ENCODE data around the gene MICAL1. TPM values are rescaled to one million over a fixed set of nuclear protein-coding genes. Genes with fewer than 3 reads are reported as not detected.

The MICAL1 gene
- total RNA-seq, 1 experiment from 2014 or later = 23.2 TPM

DNA sequence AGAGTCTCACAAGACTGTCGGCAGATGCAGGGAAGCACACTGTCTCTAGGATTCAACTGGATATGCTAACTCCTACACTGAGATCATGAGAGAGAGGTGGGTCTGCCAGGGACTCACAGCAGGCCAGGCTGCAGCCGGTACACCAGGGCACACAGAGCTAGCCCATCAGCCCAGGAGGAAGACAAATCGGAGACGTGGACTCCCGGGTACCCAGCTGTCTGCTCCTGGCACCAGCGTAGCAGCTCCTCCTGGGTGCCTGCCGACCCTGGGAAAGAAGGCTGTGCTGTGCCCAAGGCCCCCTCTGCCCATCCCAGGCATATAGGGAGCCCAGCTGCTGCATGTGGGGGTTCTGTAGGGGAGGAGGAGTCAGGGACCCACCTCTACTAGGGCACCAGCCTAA, 7.0 kb downstream of the MICAL1 start:
- DNase-seq (ENCODE audit: unreplicated experiment) = no peak
- intact Hi-C loops (cut with micrococcal nuclease) = no loop called here
- no peaks in the 10 kb centered on the region for H3K27me3 Mint-ChIP-seq (ENCODE audit: insufficient read depth, unreplicated experiment)
- no peak for TF ChIP-seq CTCF (IDR thresholded peaks at IDR 0.05; ENCODE audit: unreplicated experiment)
- no peak overlapping the region for H3K27ac Mint-ChIP-seq (ENCODE audit: low read depth, unreplicated experiment)
- ChIA-PET POLR2A (interaction anchor here (1.0 to 2.9 kb wide), 3 partner anchors 12 to 65 kb away, joined by 3 to 11 read pairs (median 10); partner anchors contain the start of gene CD164), CTCF (interaction anchor here (0.7 kb wide), 1 partner anchor 8 kb away, joined by 3 read pairs; no protein-coding TSS in a partner anchor)
- peaks cover 29% of the 10 kb centered on the region for H3K36me3 Mint-ChIP-seq (ENCODE audit: insufficient read depth, unreplicated experiment)
- H3K9me3 Mint-ChIP-seq (ENCODE audit: unreplicated experiment) = no peaks in the 10 kb centered on the region
- H3K4me3 Mint-ChIP-seq (ENCODE audit: unreplicated experiment) = no peak overlapping the region
- H3K4me1 Mint-ChIP-seq (ENCODE audit: insufficient read depth, unreplicated experiment) = no peaks in the 10 kb centered on the region
- no TSS peak for BruUV-seq (replicated peaks)

- intact Hi-C loops (cut with micrococcal nuclease) = no loop called here
- no peak overlapping the region for H3K4me3 Mint-ChIP-seq (ENCODE audit: unreplicated experiment)
- CTCF ChIA-PET = interaction anchor here (0.7 kb wide), 1 partner anchor 9 kb away, joined by 3 read pairs; no protein-coding TSS in a partner anchor
- H3K4me1 Mint-ChIP-seq (ENCODE audit: insufficient read depth, unreplicated experiment) = no peaks in the 10 kb centered on the region
- no peak for DNase-seq (ENCODE audit: unreplicated experiment)
- no peaks in the 10 kb centered on the region for H3K9me3 Mint-ChIP-seq (ENCODE audit: unreplicated experiment)
- no peak overlapping the region for H3K27ac Mint-ChIP-seq (ENCODE audit: low read depth, unreplicated experiment)
- POLR2A ChIA-PET = interaction anchor here (1.0 to 2.9 kb wide), 3 partner anchors 13 to 65 kb away, joined by 3 to 11 read pairs (median 10); partner anchors contain the start of gene CD164
- BruUV-seq (replicated peaks) = no TSS peak
- H3K27me3 Mint-ChIP-seq (ENCODE audit: insufficient read depth, unreplicated experiment) = no peaks in the 10 kb centered on the region
- no peak for TF ChIP-seq CTCF (IDR thresholded peaks at IDR 0.05; ENCODE audit: unreplicated experiment)
- H3K36me3 Mint-ChIP-seq (ENCODE audit: insufficient read depth, unreplicated experiment) = peaks cover 34% of the 10 kb centered on the region
Measured at GRCh38 chr6:109447878-109448555, 7.6 kb downstream of the MICAL1 start.

DNA sequence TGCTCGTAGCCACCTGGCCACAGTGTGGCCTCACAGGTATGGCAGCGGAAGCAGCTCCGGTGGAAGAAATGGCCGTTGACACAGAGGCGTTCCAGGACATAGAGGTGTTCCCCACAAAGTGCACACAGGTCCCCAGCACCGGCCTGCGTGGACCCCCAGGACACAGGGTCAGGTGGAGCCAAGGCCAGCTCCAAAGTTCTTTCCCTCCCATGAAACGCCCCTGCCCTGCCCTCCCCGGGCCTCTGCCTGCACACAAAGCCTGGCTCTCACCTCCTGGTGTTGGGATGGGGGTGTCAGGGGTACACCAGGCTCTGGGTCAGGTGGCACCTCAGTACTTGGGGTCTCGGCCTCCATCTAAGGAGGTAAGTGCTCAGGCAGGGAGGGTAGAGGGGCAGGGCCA, 8.5 kb downstream of the MICAL1 start:
- DNase-seq (ENCODE audit: unreplicated experiment) = no peak
- no peak overlapping the region for H3K27ac Mint-ChIP-seq (ENCODE audit: low read depth, unreplicated experiment)
- ChIA-PET POLR2A (interaction anchor here (0.9 to 1.9 kb wide), 3 partner anchors 9 to 352 kb away, joined by 5 to 10 read pairs (median 5); partner anchors contain the start of genes CEP57L1 and SESN1), CTCF (interaction anchor here (0.7 to 0.8 kb wide), 4 partner anchors 12 to 260 kb away, joined by 3 read pairs; no protein-coding TSS in a partner anchor)
- no peaks in the 10 kb centered on the region for H3K27me3 Mint-ChIP-seq (ENCODE audit: insufficient read depth, unreplicated experiment)
- no peak overlapping the region for H3K4me3 Mint-ChIP-seq (ENCODE audit: unreplicated experiment)
- intact Hi-C loops (cut with micrococcal nuclease) = no loop called here
- no peaks in the 10 kb centered on the region for H3K9me3 Mint-ChIP-seq (ENCODE audit: unreplicated experiment)
- peaks cover 34% of the 10 kb centered on the region for H3K36me3 Mint-ChIP-seq (ENCODE audit: insufficient read depth, unreplicated experiment)
- BruUV-seq (replicated peaks) = no TSS peak
- no peaks in the 10 kb centered on the region for H3K4me1 Mint-ChIP-seq (ENCODE audit: insufficient read depth, unreplicated experiment)
- no peak for TF ChIP-seq CTCF (IDR thresholded peaks at IDR 0.05; ENCODE audit: unreplicated experiment)

DNA sequence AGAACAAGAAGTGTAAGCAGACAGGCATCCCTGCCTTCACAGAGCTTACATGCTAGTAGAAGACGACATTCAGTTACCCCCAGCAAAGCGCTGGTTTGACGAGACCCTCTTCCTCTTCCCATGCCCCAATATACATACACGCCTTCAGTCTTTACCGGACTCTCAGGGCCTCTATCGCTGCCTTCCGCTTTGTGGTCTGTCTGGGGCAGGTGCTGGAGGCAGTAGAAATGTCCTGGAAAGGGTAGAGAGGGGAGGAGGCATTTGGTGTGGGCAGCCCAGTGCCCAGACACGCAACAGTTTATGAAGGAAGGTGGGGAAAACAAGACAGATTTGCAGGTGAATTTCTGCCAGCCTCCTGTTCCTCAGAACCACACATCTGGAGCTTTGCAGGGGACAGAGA, 9.0 kb downstream of the MICAL1 start:
- no peak for DNase-seq (ENCODE audit: unreplicated experiment)
- TF ChIP-seq CTCF (IDR thresholded peaks at IDR 0.05; ENCODE audit: unreplicated experiment) = no peak
- ChIA-PET POLR2A (interaction anchor here (0.9 to 9.4 kb wide), 4 partner anchors 9 to 352 kb away, joined by 5 to 93 read pairs (median 5); partner anchors contain the start of genes CD164, CEP57L1, MICAL1 and SESN1), CTCF (interaction anchor here (0.8 kb wide), 2 partner anchors 17 to 50 kb away, joined by 3 read pairs; no protein-coding TSS in a partner anchor)
- Mint-ChIP-seq H3K9me3 (ENCODE audit: unreplicated experiment) (no peaks in the 10 kb centered on the region), H3K27ac (ENCODE audit: low read depth, unreplicated experiment) (no peak overlapping the region), H3K4me3 (ENCODE audit: unreplicated experiment) (no peak overlapping the region), H3K36me3 (ENCODE audit: insufficient read depth, unreplicated experiment) (peaks cover 34% of the 10 kb centered on the region), H3K27me3 (ENCODE audit: insufficient read depth, unreplicated experiment) (no peaks in the 10 kb centered on the region), H3K4me1 (ENCODE audit: insufficient read depth, unreplicated experiment) (peaks cover 5% of the 10 kb centered on the region)
- intact Hi-C loops (cut with micrococcal nuclease) = no loop called here
- no TSS peak for BruUV-seq (replicated peaks)

Data from MCF 10A (cell line).